Measurements from ENCODE around the gene GLDC. TPM values are rescaled to one million over a fixed set of nuclear protein-coding genes. Genes with fewer than 3 reads are reported as not detected.

The GLDC gene
- total RNA-seq, 1 experiment from 2014 or later: 1.5 TPM

GRCh38 chr9:6632516-6633183, 12.9 kb downstream of the GLDC start:
- CTCF ChIA-PET: no interaction called here

GRCh38 chr9:6631207-6631512, 14.4 kb downstream of the GLDC start:
- TF ChIP-seq EZH2 (IDR thresholded peaks at IDR 0.05; ENCODE audit: low read depth): no peak
- TF ChIP-seq CTCF (conservative IDR thresholded peaks at IDR 0.05): no peak
- no peaks in the 10 kb centered on the region for H4K20me1 ChIP-seq (ENCODE audit: insufficient read depth)
- no peak overlapping the region for H3K4me2 ChIP-seq
- BruUV-seq (replicated peaks): no TSS peak
- no peak overlapping the region for H3K4me3 ChIP-seq
- H3K4me1 ChIP-seq (replicated peaks; ENCODE audit: insufficient read depth): peaks cover 15% of the 10 kb centered on the region
- ChIA-PET POLR2A (ENCODE audit: unreplicated experiment) (no interaction called here), CTCF (no interaction called here)
- no peaks in the 10 kb centered on the region for H3K79me2 ChIP-seq (ENCODE audit: low read depth)
- peaks cover 4% of the 10 kb centered on the region; the same call in 1 of the 2 replicates for H3F3A ChIP-seq (ENCODE audit: insufficient read depth, low read depth)
- no peak for DNase-seq
- intact Hi-C loops (cut with micrococcal nuclease; ENCODE audit: unreplicated experiment): no loop called here
- H3K27me3 ChIP-seq (ENCODE audit: insufficient read depth, low read depth): no peaks in the 10 kb centered on the region
- no peaks in the 10 kb centered on the region for H3K9me3 ChIP-seq (ENCODE audit: insufficient read depth, low read depth)
- H2AFZ ChIP-seq: no peak overlapping the region
- H3K36me3 ChIP-seq (ENCODE audit: low read depth): no peaks in the 10 kb centered on the region
- H3K27ac ChIP-seq: no peak overlapping the region
- no peaks in the 10 kb centered on the region for H3K9me2 ChIP-seq (ENCODE audit: insufficient read depth)

More at GRCh38 chr9:6632516-6633183, 12.9 kb downstream of the GLDC start:
- BruUV-seq (replicated peaks): no TSS peak
- H2AFZ ChIP-seq: no peak overlapping the region
- TF ChIP-seq EZH2 (IDR thresholded peaks at IDR 0.05; ENCODE audit: low read depth): no peak
- no peak for TF ChIP-seq CTCF (conservative IDR thresholded peaks at IDR 0.05)
- H3K4me1 ChIP-seq (replicated peaks; ENCODE audit: insufficient read depth): peaks cover 15% of the 10 kb centered on the region
- H3K9me3 ChIP-seq (ENCODE audit: insufficient read depth, low read depth): no peaks in the 10 kb centered on the region
- no peak overlapping the region for H3K27ac ChIP-seq
- no peaks in the 10 kb centered on the region for H3K27me3 ChIP-seq (ENCODE audit: insufficient read depth, low read depth)
- H3K79me2 ChIP-seq (ENCODE audit: low read depth): no peaks in the 10 kb centered on the region
- H3K36me3 ChIP-seq (ENCODE audit: low read depth): no peaks in the 10 kb centered on the region
- H3F3A ChIP-seq (ENCODE audit: insufficient read depth, low read depth): peaks cover 4% of the 10 kb centered on the region; the same call in 1 of the 2 replicates
- H3K4me2 ChIP-seq: no peak overlapping the region
- no peaks in the 10 kb centered on the region for H3K9me2 ChIP-seq (ENCODE audit: insufficient read depth)
- H3K4me3 ChIP-seq: no peak overlapping the region
- no peaks in the 10 kb centered on the region for H4K20me1 ChIP-seq (ENCODE audit: insufficient read depth)
- intact Hi-C loops (cut with micrococcal nuclease; ENCODE audit: unreplicated experiment): no loop called here
- no peak for DNase-seq
- POLR2A ChIA-PET (ENCODE audit: unreplicated experiment): no interaction called here

- H3K4me2 ChIP-seq: no peak overlapping the region
- POLR2A ChIA-PET (ENCODE audit: unreplicated experiment): no interaction called here
- no peak overlapping the region for H2AFZ ChIP-seq
- no TSS peak for BruUV-seq (replicated peaks)
- no peak overlapping the region for H3K27ac ChIP-seq
- H4K20me1 ChIP-seq (ENCODE audit: insufficient read depth): no peaks in the 10 kb centered on the region
- no peaks in the 10 kb centered on the region for H3K79me2 ChIP-seq (ENCODE audit: low read depth)
- no peak overlapping the region for H3K4me3 ChIP-seq
- peaks cover 15% of the 10 kb centered on the region for H3K4me1 ChIP-seq (replicated peaks; ENCODE audit: insufficient read depth)
- no peaks in the 10 kb centered on the region for H3K27me3 ChIP-seq (ENCODE audit: insufficient read depth, low read depth)
- H3K36me3 ChIP-seq (ENCODE audit: low read depth): no peaks in the 10 kb centered on the region
- DNase-seq: no peak
- no peaks in the 10 kb centered on the region for H3K9me2 ChIP-seq (ENCODE audit: insufficient read depth)
- TF ChIP-seq EZH2 (IDR thresholded peaks at IDR 0.05; ENCODE audit: low read depth) (no peak), CTCF (conservative IDR thresholded peaks at IDR 0.05) (no peak)
- intact Hi-C loops (cut with micrococcal nuclease; ENCODE audit: unreplicated experiment): no loop called here
- no peaks in the 10 kb centered on the region for H3K9me3 ChIP-seq (ENCODE audit: insufficient read depth, low read depth)
- H3F3A ChIP-seq (ENCODE audit: insufficient read depth, low read depth): peaks cover 4% of the 10 kb centered on the region; the same call in 1 of the 2 replicates
- CTCF ChIA-PET: no interaction called here
These were observed 14.9 kb downstream of the GLDC start for GRCh38 chr9:6630502-6631206.
